H1 (cell line): ENCODE measurements around the gene ERC1. TPM values are rescaled to one million over a fixed set of nuclear protein-coding genes. Genes with fewer than 3 reads are reported as not detected.

Experiments
- CTCF ChIA-PET: fragments of 300-600 bp; sonication (Branson Sonifier 250); formaldehyde crosslinking; loops from one replicate; lab custom pipeline; 2021; ENCODE audit not compliant: partially characterized antibody; lab: Charles Lee
- POLR2A ChIA-PET: fragments of 300-600 bp; sonication (Branson Sonifier 250); formaldehyde crosslinking; loops from one replicate; lab custom pipeline; 2021; ENCODE audit warnings: inconsistent platforms; ENCODE audit not compliant: partially characterized antibody; lab: Charles Lee
- DNase-seq, 2 experiments: peaks; one replicate each; pipeline versions ENCODE4 v3.0.0 to v3.0.0-alpha.2; 2010 to 2022; ENCODE audit warnings: low spot score in 2 of 2, low read depth in 1 of 2, mixed read lengths in 1 of 2
- FAIRE-seq: peaks from 2 replicates; lab custom pipeline; 2011; peaks lifted over from hg19 to GRCh38; lab: Jason Lieb, UNC
- H2AFZ ChIP-seq: 2 replicates; pipeline ENCODE4 v1.8.1; 2012; ENCODE audit warnings: low read length, inconsistent platforms
- H2AK5ac ChIP-seq: 2 replicates; pipeline ENCODE4 v1.6.1; 2013; ENCODE audit warnings: low read depth, low read length
- H2BK120ac ChIP-seq: replicated peaks from 2 replicates; pipeline ENCODE3; 2013; ENCODE audit warnings: low read depth, low read length, inconsistent platforms
- H2BK12ac ChIP-seq: 2 replicates; pipeline ENCODE4 v1.6.1; 2013; ENCODE audit warnings: low read depth, low read length
- H2BK15ac ChIP-seq: 2 replicates; pipeline ENCODE4 v1.6.1; 2013; ENCODE audit warnings: low read length
- H2BK20ac ChIP-seq: 2 replicates; pipeline ENCODE4 v1.6.1; 2013; ENCODE audit warnings: low read length
- H2BK5ac ChIP-seq: 2 replicates; pipeline ENCODE4 v1.6.1; 2013; ENCODE audit warnings: low read depth, low read length
- H3K14ac ChIP-seq: 2 replicates; pipeline ENCODE4 v1.6.1; 2013; ENCODE audit warnings: inconsistent platforms; ENCODE audit not compliant: insufficient read length
- H3K18ac ChIP-seq: 2 replicates; pipeline ENCODE4 v1.6.1; 2013; ENCODE audit warnings: low read length; ENCODE audit errors: extremely low read depth
- H3K23ac ChIP-seq: 2 replicates; pipeline ENCODE4 v1.6.1; 2013; ENCODE audit warnings: inconsistent platforms; ENCODE audit not compliant: insufficient read length
- H3K23me2 ChIP-seq: 2 replicates; pipeline ENCODE4 v1.6.1; 2013; ENCODE audit warnings: low read depth, low read length
- H3K27ac ChIP-seq: 2 replicates; pipeline ENCODE4 v1.6.1; 2011; ENCODE audit warnings: low read depth, low read length, inconsistent platforms
- H3K27me3 ChIP-seq, 4 experiments: replicated peaks in 1 of 4; 1 replicate in 1 of 4; 2 replicates in 3 of 4; pipeline versions ENCODE4 v1.6.1 to v1.8.1; 2011 to 2013; ENCODE audit warnings: low read length in 3 of 4, mild to moderate bottlenecking in 3 of 4, inconsistent platforms in 2 of 4, mixed read lengths in 2 of 4, moderate library complexity in 1 of 4; ENCODE audit not compliant: control insufficient read depth in 3 of 4, insufficient read depth in 3 of 4; ENCODE audit errors: extremely low read depth in 1 of 4
- H3K36me3 ChIP-seq, 4 experiments: 2 replicates each; pipeline versions ENCODE4 v1.6.1 to v1.8.1; 2011 to 2013; ENCODE audit warnings: mild to moderate bottlenecking in 4 of 4, low read length in 3 of 4, moderate library complexity in 2 of 4, control low read depth in 1 of 4, inconsistent platforms in 1 of 4; ENCODE audit not compliant: insufficient read depth in 4 of 4, control insufficient read depth in 2 of 4
- H3K4ac ChIP-seq: replicated peaks from 2 replicates; pipeline ENCODE3; 2013; ENCODE audit warnings: low read length, low read depth, mixed read lengths, inconsistent platforms; ENCODE audit not compliant: insufficient read length
- H3K4me1 ChIP-seq, 4 experiments: replicated peaks in 1 of 4; 1 replicate in 1 of 4; 2 replicates in 3 of 4; pipeline versions ENCODE4 v1.6.1 to v1.8.1; 2011 to 2013; ENCODE audit warnings: low read length in 3 of 4, inconsistent platforms in 2 of 4, mixed read lengths in 1 of 4; ENCODE audit not compliant: insufficient read depth in 4 of 4, control insufficient read depth in 3 of 4
- H3K4me2 ChIP-seq, 2 experiments: 2 replicates each; pipeline versions ENCODE4 v1.6.1 to v1.8.1; 2011 to 2013; ENCODE audit warnings: low read depth in 2 of 2, low read length in 2 of 2, control low read depth in 1 of 2, inconsistent platforms in 1 of 2, mild to moderate bottlenecking in 1 of 2; ENCODE audit not compliant: insufficient read depth in 1 of 2
- H3K4me3 ChIP-seq, 4 experiments: fragments of 200-600, 300-600 bp in 1 of 4; sonication (generic), shearing (Covaris generic), sonication (Bioruptor Twin) in 1 of 4; 2 replicates each; pipeline versions ENCODE4 v1.5.1 to v1.8.1; 2011 to 2016; ENCODE audit warnings: low read length in 4 of 4, low read depth in 3 of 4, control low read depth in 2 of 4, inconsistent platforms in 2 of 4, mild to moderate bottlenecking in 2 of 4, mixed read lengths in 1 of 4, moderate library complexity in 1 of 4; ENCODE audit not compliant: insufficient read depth in 2 of 4; ENCODE audit errors: extremely low read depth in 1 of 4
- H3K56ac ChIP-seq: replicated peaks from 2 replicates; pipeline ENCODE3; 2013; ENCODE audit warnings: low read depth, mild to moderate bottlenecking, mixed read lengths, low read length, inconsistent platforms; ENCODE audit not compliant: insufficient read length
- H3K79me1 ChIP-seq: 2 replicates; pipeline ENCODE4 v1.6.1; 2013; ENCODE audit warnings: low read depth, low read length, control low read depth
- H3K79me2 ChIP-seq, 2 experiments: 2 replicates each; pipeline versions ENCODE4 v1.6.1 to v1.8.1; 2012 to 2013; ENCODE audit warnings: low read length in 2 of 2, mild to moderate bottlenecking in 2 of 2, inconsistent platforms in 1 of 2; ENCODE audit not compliant: insufficient read depth in 2 of 2, control insufficient read depth in 1 of 2
- H3K9ac ChIP-seq, 4 experiments: replicated peaks in 1 of 4; 1 replicate in 1 of 4; 2 replicates in 3 of 4; pipeline versions ENCODE4 v1.6.1 to v1.8.1; 2011 to 2013; ENCODE audit warnings: low read depth in 3 of 4, low read length in 3 of 4, control low read depth in 2 of 4, mild to moderate bottlenecking in 2 of 4, moderate library complexity in 2 of 4, inconsistent platforms in 1 of 4; ENCODE audit errors: extremely low read depth in 1 of 4
- H3K9me3 ChIP-seq, 2 experiments: 2 replicates each; pipeline versions ENCODE4 v1.6.1 to v1.8.1; 2012 to 2013; ENCODE audit warnings: mild to moderate bottlenecking in 2 of 2, moderate library complexity in 2 of 2, control low read depth in 1 of 2, inconsistent platforms in 1 of 2, low read depth in 1 of 2, low read length in 1 of 2, mixed read lengths in 1 of 2; ENCODE audit not compliant: insufficient read depth in 2 of 2
- H4K20me1 ChIP-seq, 2 experiments: replicated peaks in 1 of 2; 2 replicates each; pipeline versions ENCODE3 to v1.8.1; 2011 to 2013; ENCODE audit warnings: inconsistent platforms in 2 of 2, low read length in 2 of 2, mild to moderate bottlenecking in 1 of 2; ENCODE audit not compliant: insufficient read depth in 2 of 2, control insufficient read depth in 1 of 2
- H4K5ac ChIP-seq: 2 replicates; pipeline ENCODE4 v1.6.1; 2013; ENCODE audit warnings: low read length, low read depth, mixed read lengths, inconsistent platforms; ENCODE audit not compliant: insufficient read length
- H4K8ac ChIP-seq: 2 replicates; pipeline ENCODE4 v1.8.0; 2013; ENCODE audit warnings: mild to moderate bottlenecking, moderate library complexity, low read length, inconsistent platforms; ENCODE audit not compliant: insufficient read depth; ENCODE audit errors: extremely low read depth
- H4K91ac ChIP-seq: replicated peaks from 2 replicates; pipeline ENCODE3; 2013; ENCODE audit warnings: low read length, mixed read lengths, inconsistent platforms; ENCODE audit not compliant: insufficient read length
- BCL11A ChIP-seq, 2 experiments: IDR thresholded peaks; one replicate each; pipeline ENCODE4 v1.6.1; 2011; ENCODE audit warnings: low read depth in 2 of 2, low read length in 2 of 2, mild to moderate bottlenecking in 2 of 2
- EZH2 ChIP-seq: fragments of 200-600 bp; sonication (generic); IDR thresholded peaks from 2 replicates; pipeline ENCODE4 v1.7.1; 2012; ENCODE audit warnings: low read depth, mild to moderate bottlenecking, moderate library complexity, low read length, inconsistent platforms; ENCODE audit not compliant: severe bottlenecking
- JUND ChIP-seq: IDR thresholded peaks from 2 replicates; pipeline ENCODE4 v1.6.1; 2011; ENCODE audit warnings: mild to moderate bottlenecking, improper control_type of control experiment, low read length
- RAD21 ChIP-seq, 2 experiments: IDR thresholded peaks in 1 of 2; conservative IDR thresholded peaks in 1 of 2; 2 replicates each; pipeline ENCODE4 v1.6.1; 2011; ENCODE audit warnings: low read depth in 2 of 2, low read length in 2 of 2, improper control_type of control experiment in 1 of 2, inconsistent platforms in 1 of 2, mild to moderate bottlenecking in 1 of 2, moderate library complexity in 1 of 2
- TAF7 ChIP-seq: optimal IDR thresholded peaks from 2 replicates; pipeline ENCODE3; 2011; ENCODE audit warnings: low read depth, mild to moderate bottlenecking, inconsistent platforms, low read length, moderate library complexity, borderline replicate concordance
- TBP ChIP-seq: IDR thresholded peaks from 2 replicates; pipeline ENCODE4 v1.6.1; 2011; ENCODE audit warnings: low read depth, low read length, improper control_type of control experiment
- WGBS, 2 experiments: shearing (Covaris generic) in 1 of 2; methylation state at CpG; one replicate each; pipeline versions ENCODE4 v1.1.6 to v1.1.7; 2013 to 2015; ENCODE audit warnings: low lambda C conversion rate in 2 of 2, mixed read lengths in 2 of 2, inconsistent platforms in 1 of 2, low coverage in 1 of 2, missing lambda C conversion rate in 1 of 2; ENCODE audit not compliant: insufficient replicate concordance in 2 of 2, insufficient coverage in 1 of 2, insufficient read length in 1 of 2; ENCODE audit errors: extremely low coverage in 1 of 2, missing lambda C conversion rate in 1 of 2; 5-methylcytosine and 5-hydroxymethylcytosine counted together
- polyA plus RNA-seq, 7 experiments: library from polyadenylated mRNA; depleted of rRNA in 3 of 7; stranded (reverse) in 5 of 7; unstranded in 2 of 7; fragments of >200 nt in 5 of 7; fragments of 200-250 nt in 2 of 7; gene quantifications; 1 replicate in 5 of 7; 2 replicates in 1 of 7; 4 replicates in 1 of 7; pipeline versions ENCODE4 v1.2.1 to v1.2.3, GENCODE V29; 2011 to 2013; ENCODE audit warnings: missing spikeins in 2 of 7, mixed read lengths in 2 of 7
- total RNA-seq: library from RNA; stranded (reverse); fragmentation: NEBNext Ultra II Directional; extraction: Animal tissue kit (Norgen Biotek cat#: 25700); gene quantifications from 2 replicates; pipeline ENCODE4 v1.2.1, GENCODE V29; 2021

ERC1 gene
- total and polyA plus RNA-seq, 2 of the 8 experiments (the other 6 are each of a cell fraction or from before 2014, with no cell fraction given) = 7.8 to 45.7 TPM

GRCh38 chr12:1283316-1283715 is 292.3 kb downstream of the ERC1 start:
- Histone ChIP-seq H3K56ac (no peak overlapping the region), H3K23ac (no peak overlapping the region), H3K9ac (no peak overlapping the region), H3K27me3 (no peaks in the 10 kb centered on the region), H2BK5ac (no peak overlapping the region), H3K23me2 (no peaks in the 10 kb centered on the region; the same call in 1 of the 2 replicates), H3K36me3 (no peaks in the 10 kb centered on the region), H3K18ac (no peak overlapping the region), H3K79me2 (no peaks in the 10 kb centered on the region), H3K9me3 (no peaks in the 10 kb centered on the region), H4K91ac (no peak overlapping the region), H3K4me3 (no peak overlapping the region), H2BK120ac (no peak overlapping the region), H3K79me1 (no peaks in the 10 kb centered on the region), H2BK12ac (no peak overlapping the region), H3K4ac (no peak overlapping the region), H2AK5ac (no peak overlapping the region), H3K27ac (no peak overlapping the region), H2BK20ac (no peak overlapping the region), H2AFZ (no peak overlapping the region), H4K5ac (no peak overlapping the region), H3K4me2 (no peak overlapping the region), H3K14ac (no peak overlapping the region), H4K20me1 (no peaks in the 10 kb centered on the region), H4K8ac (no peak overlapping the region), H3K4me1 (peaks cover 0 to 6% (median 3%) of the 10 kb centered on the region in 4 experiments; a peak in 3 of 7 replicates), H2BK15ac (no peak overlapping the region)
- DNase-seq (no peak), FAIRE-seq (no peak)
- ChIA-PET CTCF (no interaction called here), POLR2A (no interaction called here)
- 92% methylated on average over 2 of the region's 2 CpGs; no CpG with 5 or more reads in 1 of the 2 experiments for WGBS, 2 experiments
- TF ChIP-seq EZH2 (no peak), RAD21 (IDR thresholded peaks at IDR 0.05 in 1 of 2, conservative IDR thresholded peaks at IDR 0.05 in 1 of 2; ENCODE audit: low read depth in 2 of 2, low read length in 2 of 2) (no peak), TBP (no peak), TAF7 (no peak), BCL11A (IDR thresholded peaks at IDR 0.05; ENCODE audit: low read depth in 2 of 2, low read length in 2 of 2) (no peak), JUND (no peak)
- TF ChIP-seq, all 59 proteins: peak for 0
